RWPE2 (cell line): ENCODE data around the gene TRPV2.

Source experiments
- ATAC-seq: fragments of 200-7000 bp; cut with Tn5 transposase; 3 replicates; pipeline ENCODE4 v1.9.1; 2021; ENCODE audit warnings: low read depth
- DNase-seq: peaks from one replicate; pipeline ENCODE4 v3.0.0-alpha.2; 2020; ENCODE audit warnings: low spot score
- H3K27ac ChIP-seq: fragments of 450-650 bp; 2 replicates; pipeline ENCODE4 v1.5.1; 2017; ENCODE audit warnings: mild to moderate bottlenecking; ENCODE audit not compliant: poor library complexity, severe bottlenecking
- H3K27me3 ChIP-seq: fragments of 250-450 bp; sonication (Bioruptor Pico); 2 replicates; pipeline ENCODE4 v1.5.1; 2021; ENCODE audit warnings: mild to moderate bottlenecking, moderate library complexity; ENCODE audit not compliant: insufficient read depth, poor library complexity, severe bottlenecking
- H3K36me3 ChIP-seq: fragments of 250-450 bp; sonication (Bioruptor Pico); 2 replicates; pipeline ENCODE4 v1.5.1; 2020; ENCODE audit warnings: low read depth, mild to moderate bottlenecking, moderate library complexity
- H3K4me1 ChIP-seq: fragments of 250-450 bp; sonication (Bioruptor Pico); 2 replicates; pipeline ENCODE4 v1.5.1; 2021; ENCODE audit warnings: mild to moderate bottlenecking, moderate library complexity; ENCODE audit not compliant: insufficient read depth, poor library complexity, severe bottlenecking
- H3K4me3 ChIP-seq: fragments of 250-450 bp; sonication (Bioruptor Pico); 2 replicates; pipeline ENCODE4 v1.5.1; 2021; ENCODE audit warnings: mild to moderate bottlenecking, moderate library complexity; ENCODE audit not compliant: severe bottlenecking
- H3K9me3 ChIP-seq: fragments of 250-450 bp; sonication (Bioruptor Pico); 2 replicates; pipeline ENCODE4 v1.5.1; 2021; ENCODE audit warnings: mild to moderate bottlenecking, moderate library complexity; ENCODE audit not compliant: severe bottlenecking
- TF ChIP-seq, protein P1 (sequence below): fragments of 450-650 bp; IDR thresholded peaks from one replicate; pipeline ENCODE4 v1.5.1; 2017; ENCODE audit warnings: mild to moderate bottlenecking, moderate library complexity; ENCODE audit not compliant: poor library complexity, severe bottlenecking

TRPV2 gene

DNA sequence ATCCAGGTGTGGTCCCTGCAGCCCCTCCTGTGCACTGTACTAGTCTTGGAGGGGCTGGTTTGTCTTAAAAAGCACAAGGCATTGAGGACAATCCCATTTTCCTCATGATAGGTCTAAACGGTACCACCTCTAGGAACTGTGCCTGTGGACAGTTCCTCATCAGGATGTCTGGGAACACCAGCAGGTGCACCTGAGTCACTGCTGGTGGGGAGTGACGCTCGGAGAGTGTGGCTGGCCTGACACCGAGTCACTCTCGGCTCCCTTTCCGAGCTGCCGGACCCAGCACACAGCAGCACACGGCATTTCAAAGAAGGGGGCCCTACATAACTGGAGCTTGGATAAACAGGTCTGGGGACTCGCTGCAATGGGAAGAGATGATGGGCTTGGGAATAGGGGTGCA is 51.0 kb downstream of the TRPV2 start:
- DNase-seq (no peak), ATAC-seq (no peak)
- no peaks in the 10 kb centered on the region for H3K27me3 ChIP-seq
- no peak overlapping the region for H3K27ac ChIP-seq
- H3K4me3 ChIP-seq = no peak overlapping the region
- no peaks in the 10 kb centered on the region for H3K9me3 ChIP-seq
- H3K4me1 ChIP-seq = peaks cover 12% of the 10 kb centered on the region
- TF ChIP-seq, protein P1, sequence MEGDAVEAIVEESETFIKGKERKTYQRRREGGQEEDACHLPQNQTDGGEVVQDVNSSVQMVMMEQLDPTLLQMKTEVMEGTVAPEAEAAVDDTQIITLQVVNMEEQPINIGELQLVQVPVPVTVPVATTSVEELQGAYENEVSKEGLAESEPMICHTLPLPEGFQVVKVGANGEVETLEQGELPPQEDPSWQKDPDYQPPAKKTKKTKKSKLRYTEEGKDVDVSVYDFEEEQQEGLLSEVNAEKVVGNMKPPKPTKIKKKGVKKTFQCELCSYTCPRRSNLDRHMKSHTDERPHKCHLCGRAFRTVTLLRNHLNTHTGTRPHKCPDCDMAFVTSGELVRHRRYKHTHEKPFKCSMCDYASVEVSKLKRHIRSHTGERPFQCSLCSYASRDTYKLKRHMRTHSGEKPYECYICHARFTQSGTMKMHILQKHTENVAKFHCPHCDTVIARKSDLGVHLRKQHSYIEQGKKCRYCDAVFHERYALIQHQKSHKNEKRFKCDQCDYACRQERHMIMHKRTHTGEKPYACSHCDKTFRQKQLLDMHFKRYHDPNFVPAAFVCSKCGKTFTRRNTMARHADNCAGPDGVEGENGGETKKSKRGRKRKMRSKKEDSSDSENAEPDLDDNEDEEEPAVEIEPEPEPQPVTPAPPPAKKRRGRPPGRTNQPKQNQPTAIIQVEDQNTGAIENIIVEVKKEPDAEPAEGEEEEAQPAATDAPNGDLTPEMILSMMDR = no peak
- no peaks in the 10 kb centered on the region for H3K36me3 ChIP-seq

DNA sequence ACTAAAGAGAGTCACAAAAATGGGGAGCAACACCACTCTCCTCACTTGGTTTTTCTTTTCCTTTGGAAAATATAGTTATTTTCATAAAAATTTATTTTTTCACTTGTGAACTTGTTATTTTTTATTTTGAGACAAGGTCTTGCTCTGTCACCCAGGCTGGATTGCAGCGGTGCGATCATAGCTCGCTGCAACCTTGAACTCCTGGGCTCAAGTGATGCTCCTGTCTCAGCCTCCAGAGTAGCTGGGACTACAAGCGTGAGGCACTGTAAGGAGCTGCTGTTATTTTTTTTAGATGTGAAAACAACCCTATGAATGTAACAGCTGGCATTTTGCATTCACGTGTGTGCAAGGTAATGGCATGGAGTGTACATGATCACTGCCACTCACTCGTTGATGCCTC is 51.7 kb downstream of the TRPV2 start:
- no peaks in the 10 kb centered on the region for H3K27me3 ChIP-seq
- ATAC-seq (no peak), DNase-seq (no peak)
- no peaks in the 10 kb centered on the region for H3K9me3 ChIP-seq
- H3K36me3 ChIP-seq = no peaks in the 10 kb centered on the region
- H3K4me1 ChIP-seq = peaks cover 12% of the 10 kb centered on the region
- TF ChIP-seq, protein P1 = no peak
- H3K4me3 ChIP-seq = no peak overlapping the region
- H3K27ac ChIP-seq = no peak overlapping the region

DNA sequence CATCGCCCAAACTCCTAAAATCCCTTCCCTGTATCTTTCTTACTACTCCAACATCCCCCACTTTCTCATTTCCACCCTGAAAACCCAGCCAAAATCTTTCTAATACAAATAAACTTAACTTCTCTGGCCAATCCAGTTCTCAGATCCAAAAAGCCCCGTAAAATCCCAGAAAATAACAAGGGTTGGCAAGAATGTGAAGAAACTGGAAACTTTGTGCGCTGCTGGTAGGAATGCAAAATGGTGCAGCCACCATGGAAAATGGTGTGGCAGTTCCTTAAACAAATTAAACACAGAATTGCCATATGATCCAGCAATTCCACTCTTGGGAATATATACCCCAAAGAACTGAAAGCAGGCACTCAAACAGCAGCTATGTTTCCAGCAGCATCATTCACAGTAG is 52.5 kb downstream of the TRPV2 start:
- Histone ChIP-seq H3K27ac (no peak overlapping the region), H3K4me1 (peaks cover 12% of the 10 kb centered on the region), H3K9me3 (no peaks in the 10 kb centered on the region), H3K36me3 (no peaks in the 10 kb centered on the region), H3K4me3 (no peak overlapping the region), H3K27me3 (no peaks in the 10 kb centered on the region)
- ATAC-seq (no peak), DNase-seq (no peak)
- TF ChIP-seq, protein P1 = no peak

DNA sequence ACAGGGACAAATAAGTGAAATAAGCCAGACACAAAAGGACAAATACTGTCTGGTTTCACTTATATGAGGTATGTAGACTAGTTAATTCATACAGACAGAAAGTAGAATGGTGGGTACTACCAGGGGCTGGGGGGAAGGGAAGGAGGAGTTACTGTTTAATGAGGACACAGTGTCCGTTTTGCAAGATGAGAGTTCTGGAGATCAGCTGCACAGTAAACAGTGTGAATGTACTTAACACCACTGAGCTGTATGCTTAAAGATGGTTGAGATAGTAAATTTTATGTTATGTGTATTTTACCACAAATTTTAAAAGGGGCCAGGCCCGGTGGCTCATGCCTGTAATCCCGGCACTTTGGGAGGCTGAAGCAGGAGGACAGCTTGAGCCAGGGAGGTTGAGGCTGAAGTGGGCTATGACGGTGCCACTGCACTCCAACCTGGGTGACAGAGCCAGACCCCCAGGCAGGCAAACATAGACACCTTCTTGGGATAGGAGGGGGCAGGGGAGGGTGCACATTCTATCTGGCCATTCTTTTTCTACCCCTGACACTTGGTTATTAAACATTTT is 53.1 kb downstream of the TRPV2 start:
- DNase-seq = no peak
- H3K4me1 ChIP-seq = peaks cover 8% of the 10 kb centered on the region
- TF ChIP-seq, protein P1 = no peak
- H3K27ac ChIP-seq = no peak overlapping the region
- no peak overlapping the region for H3K4me3 ChIP-seq
- no peaks in the 10 kb centered on the region for H3K9me3 ChIP-seq
- no peak for ATAC-seq
- no peaks in the 10 kb centered on the region for H3K27me3 ChIP-seq
- H3K36me3 ChIP-seq = no peaks in the 10 kb centered on the region

DNA sequence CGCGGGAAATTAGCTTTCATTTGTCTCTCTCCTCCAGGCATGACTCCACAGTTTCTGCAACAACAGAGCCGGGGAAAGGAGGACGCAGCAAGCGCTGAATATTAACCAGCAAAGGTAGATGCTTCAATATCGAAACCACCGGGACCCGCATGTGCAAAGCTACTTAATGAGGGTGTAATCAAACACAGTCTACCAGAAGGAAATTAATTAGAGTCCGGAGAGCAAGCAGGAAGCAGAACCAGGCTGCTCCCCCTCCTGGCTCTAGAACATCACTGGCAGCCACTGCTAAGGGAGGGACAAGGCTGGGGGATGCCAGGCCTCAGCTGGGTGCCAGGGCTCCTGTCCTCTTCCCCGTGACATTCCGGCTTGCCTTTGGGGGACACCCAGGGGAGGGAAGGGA is 54.9 kb downstream of the TRPV2 start:
- Histone ChIP-seq H3K4me3 (no peak overlapping the region), H3K27ac (no peak overlapping the region), H3K36me3 (no peaks in the 10 kb centered on the region), H3K9me3 (no peaks in the 10 kb centered on the region), H3K4me1 (peaks cover 7% of the 10 kb centered on the region), H3K27me3 (no peaks in the 10 kb centered on the region)
- TF ChIP-seq, protein P1 = no peak
- no peak for DNase-seq
- no peak for ATAC-seq
